HCT116 (cell line): ENCODE results near the gene KCTD19.

Source experiments
- CTCF ChIP-seq, 3 experiments: fragments of 200-600 bp in 1 of 3; sonication (generic) in 1 of 3; IDR thresholded peaks in 2 of 3; conservative IDR thresholded peaks in 1 of 3; 2 replicates each; pipeline ENCODE4 v1.5.1; 2012 to 2017; ENCODE audit warnings: low read depth in 2 of 3, low read length in 2 of 3, antibody characterized with exemption in 1 of 3, borderline replicate concordance in 1 of 3, control low read depth in 1 of 3, mild to moderate bottlenecking in 1 of 3, mixed read lengths in 1 of 3, mixed run types in 1 of 3, moderate library complexity in 1 of 3; ENCODE audit not compliant: insufficient read depth in 1 of 3
- EZH2 ChIP-seq: fragments of 200-600 bp; sonication (generic); IDR thresholded peaks from 2 replicates; pipeline ENCODE4 v1.6.1; 2017; ENCODE audit warnings: antibody characterized with exemption, mixed run types
- POLR2A ChIP-seq: IDR thresholded peaks from 2 replicates; pipeline ENCODE4 v1.7.0; 2011; ENCODE audit warnings: borderline replicate concordance; ENCODE audit not compliant: insufficient read depth, insufficient read length; ENCODE audit errors: extremely low read depth
- REST ChIP-seq: IDR thresholded peaks from 2 replicates; pipeline ENCODE4 v1.6.1; 2012; ENCODE audit warnings: low read depth

GRCh38 chr16:67361038-67361437, 34.5 kb upstream of the KCTD19 start:
- no peak for TF ChIP-seq CTCF (IDR thresholded peaks at IDR 0.05 in 2 of 3, conservative IDR thresholded peaks at IDR 0.05 in 1 of 3; ENCODE audit: borderline replicate concordance in 1 of 3, insufficient read depth in 1 of 3, low read depth in 2 of 3, low read length in 2 of 3)
- TF ChIP-seq REST: no peak
- no peak for TF ChIP-seq EZH2
- TF ChIP-seq POLR2A: no peak
